HG03045 (cell line): Measurements from ENCODE around the gene OPRD1.

Experiments used
- ATAC-seq: cut with Tn5 transposase; IDR thresholded peaks from one replicate; pipeline ENCODE4 v1.9.1; 2021; ENCODE audit warnings: mild to moderate bottlenecking, moderate library complexity; ENCODE audit not compliant: unreplicated experiment

OPRD1 gene

GRCh38 chr1:28882009-28882628, 70.1 kb downstream of the OPRD1 start:
- no peak for ATAC-seq

DNA sequence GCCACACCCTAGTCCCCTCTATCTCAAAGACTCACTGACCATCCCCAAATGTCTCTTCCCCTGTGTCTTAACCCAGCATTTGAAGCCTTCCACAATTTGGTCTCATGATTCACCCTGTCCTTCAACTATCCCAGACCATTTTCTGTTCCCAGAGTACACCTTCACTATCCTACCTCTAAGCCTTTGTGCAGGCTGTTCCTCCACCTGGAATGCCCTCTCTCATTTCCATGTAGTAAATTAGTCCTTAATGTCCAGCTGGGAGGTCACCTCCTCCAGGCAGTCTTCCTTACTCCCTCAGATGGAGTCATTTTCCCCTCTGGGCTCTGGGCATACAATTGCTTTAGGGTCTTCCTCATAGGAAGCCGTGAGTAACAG, 71.3 kb downstream of the OPRD1 start:
- no peak for ATAC-seq

- no peak for ATAC-seq
These were observed 73.5 kb downstream of the OPRD1 start for GRCh38 chr1:28885472-28885877.

- ATAC-seq, result no peak
These were observed 74.2 kb downstream of the OPRD1 start for GRCh38 chr1:28885977-28886730.

- peak; percentile 62 for ATAC-seq
These were observed 74.9 kb downstream of the OPRD1 start for GRCh38 chr1:28886731-28887418.

DNA sequence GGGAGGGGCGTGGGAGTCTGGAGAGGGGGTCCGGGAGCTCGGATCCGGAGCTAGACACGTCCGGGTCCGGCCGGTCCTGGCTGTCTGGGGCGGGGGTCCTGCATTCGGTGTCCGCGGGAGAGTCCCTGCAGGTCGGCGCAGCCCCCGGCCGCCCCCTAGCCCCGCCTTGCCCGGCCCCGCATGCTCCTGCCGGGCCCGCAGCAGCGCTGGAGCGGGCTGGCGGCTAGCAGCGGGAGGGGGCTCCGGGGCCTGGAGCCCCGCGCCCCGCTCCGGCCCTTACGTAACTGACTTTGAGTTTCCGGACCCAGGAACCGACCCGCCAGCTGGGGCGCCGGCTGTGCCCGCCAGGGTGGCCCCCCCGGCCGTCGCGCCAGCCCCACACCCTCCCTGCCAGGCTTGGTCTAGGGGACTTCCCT, 75.5 kb downstream of the OPRD1 start:
- ATAC-seq, result no peak

GRCh38 chr1:28887835-28888682, 76.1 kb downstream of the OPRD1 start:
- ATAC-seq, result no peak

DNA sequence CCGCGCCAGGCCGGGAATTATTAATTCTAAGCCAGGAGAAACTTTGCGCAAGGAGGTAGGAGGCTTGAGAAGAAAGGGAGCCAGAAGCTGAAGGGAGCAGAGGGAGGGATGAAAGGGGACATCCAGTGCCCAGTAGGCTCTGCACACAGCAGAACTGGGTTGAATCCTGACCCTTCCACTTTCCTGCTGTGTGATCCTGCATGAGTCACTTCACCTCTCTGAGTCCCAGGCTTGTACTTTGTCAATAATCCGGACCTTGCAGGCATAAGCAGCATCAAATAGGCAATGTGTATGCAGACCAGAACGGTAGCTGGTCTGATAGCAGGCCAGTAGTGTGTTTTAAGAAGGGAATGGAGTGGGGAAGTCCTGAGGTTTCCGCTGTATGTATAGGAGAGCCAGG, 76.9 kb downstream of the OPRD1 start:
- no peak for ATAC-seq

DNA sequence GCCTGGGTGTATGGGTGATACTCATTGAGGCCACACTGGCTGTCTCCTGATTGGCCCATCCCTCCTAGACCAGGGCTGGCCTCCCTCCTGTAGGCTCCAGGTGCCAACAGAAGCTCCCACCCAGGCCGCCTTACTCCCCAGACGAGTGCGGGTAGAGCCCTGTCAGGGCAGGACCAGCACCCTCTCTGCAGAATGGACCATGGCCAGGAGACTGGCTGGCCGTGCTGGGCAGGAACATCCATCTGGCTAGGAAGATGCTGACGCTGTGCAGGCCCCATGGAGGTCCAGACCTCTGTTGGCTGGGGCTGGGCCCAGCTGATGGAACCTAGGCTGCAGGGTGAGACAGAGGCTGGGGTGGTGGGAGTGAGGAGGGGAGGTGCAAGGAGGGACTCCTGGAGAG, 77.4 kb downstream of the OPRD1 start:
- ATAC-seq, result no peak

DNA sequence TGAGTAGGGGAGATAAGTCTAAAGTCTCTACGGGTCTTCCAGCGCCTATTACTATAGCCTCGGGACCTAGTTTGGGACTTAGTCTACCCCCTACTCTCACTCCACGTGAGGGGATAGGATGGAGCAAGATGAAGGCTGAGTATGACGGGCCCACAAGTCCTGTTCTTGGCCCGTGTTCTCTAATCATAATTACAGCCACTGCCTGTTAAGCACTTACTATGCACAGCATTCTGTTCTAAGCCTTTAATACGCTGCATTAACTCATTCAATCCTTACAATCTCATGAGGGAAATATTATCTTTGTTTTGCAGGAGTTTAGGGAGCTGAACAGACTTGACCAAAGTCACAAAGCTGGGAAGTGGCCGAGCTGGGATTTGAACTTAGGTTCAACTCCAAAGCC, 78.5 kb downstream of the OPRD1 start:
- ATAC-seq, result no peak

DNA sequence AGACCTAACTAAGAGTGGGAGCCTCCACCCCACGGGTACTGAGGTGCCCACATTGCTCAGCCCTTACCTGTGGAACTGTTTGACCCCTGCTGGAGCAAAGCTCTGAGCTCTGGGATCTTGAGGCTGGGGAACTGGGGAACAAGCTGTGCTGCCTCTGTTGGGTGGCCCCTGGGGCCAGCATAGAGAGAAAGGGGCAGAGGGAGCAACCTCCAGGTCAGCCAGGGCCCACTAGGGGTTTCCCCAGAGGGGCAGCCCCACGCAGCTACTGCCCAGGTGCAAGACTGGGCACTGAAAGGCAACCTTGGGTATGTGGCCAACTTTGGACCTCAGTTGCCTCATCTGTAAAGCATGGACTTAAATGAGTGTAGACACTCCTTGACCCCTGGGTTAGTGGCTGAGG, 78.9 kb downstream of the OPRD1 start:
- ATAC-seq, result no peak

GRCh38 chr1:28891256-28891655, 79.3 kb downstream of the OPRD1 start:
- no peak for ATAC-seq

DNA sequence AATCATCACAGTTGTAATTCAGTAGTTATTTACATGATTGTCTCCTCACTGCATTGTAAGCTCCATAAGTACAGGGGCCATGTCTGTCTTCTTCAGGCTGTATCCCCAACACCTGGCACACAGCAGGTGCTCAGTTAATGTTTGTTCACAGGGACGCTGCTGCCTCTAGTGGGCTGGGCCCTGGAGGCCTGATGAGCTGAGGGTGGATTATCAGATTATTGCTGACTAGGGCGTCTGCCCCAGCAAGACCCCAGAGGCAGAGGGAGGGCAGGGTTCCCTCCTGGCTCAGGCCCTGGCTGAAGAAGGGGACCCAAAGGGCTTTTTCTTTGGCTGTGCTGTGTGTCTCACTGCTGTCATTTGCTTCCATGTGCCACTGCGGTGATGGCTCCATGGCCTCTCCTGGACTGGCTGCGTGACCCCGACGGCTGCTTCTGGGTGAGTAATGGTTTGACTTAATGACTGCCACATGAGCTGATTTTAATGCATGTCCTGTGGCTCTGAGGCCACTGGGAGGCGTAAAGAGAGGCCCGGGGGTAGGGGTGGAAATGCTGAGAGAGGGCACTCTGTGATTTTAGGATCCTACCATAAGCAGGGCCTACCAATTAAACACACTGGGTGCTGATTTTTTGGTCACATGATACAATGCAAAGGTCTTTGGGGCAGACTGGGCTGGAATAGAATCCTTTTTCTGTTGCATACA, 81.6 kb downstream of the OPRD1 start:
- no peak for ATAC-seq

DNA sequence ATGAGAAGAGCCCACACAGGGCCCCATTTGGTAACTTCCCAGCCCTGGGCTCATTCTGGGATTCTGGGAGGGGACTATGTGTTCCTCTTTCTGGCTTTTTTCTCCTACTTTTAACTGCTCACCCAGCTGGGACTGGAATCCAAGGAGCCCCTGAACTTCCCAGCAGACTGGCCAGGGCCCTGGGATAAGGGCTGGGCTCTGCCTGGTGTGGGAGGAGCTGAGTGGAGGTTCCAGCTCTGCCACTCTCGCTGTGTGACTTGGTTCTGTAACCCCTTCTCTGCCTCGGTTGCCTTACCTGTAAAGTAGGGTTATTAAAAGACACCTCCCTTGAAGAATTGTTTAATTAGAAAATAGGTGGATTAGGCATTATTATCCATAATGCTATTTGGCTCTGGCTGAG, 82.8 kb downstream of the OPRD1 start:
- no peak for ATAC-seq

- ATAC-seq, result no peak
These were observed 84.1 kb downstream of the OPRD1 start for GRCh38 chr1:28895896-28896608.

- ATAC-seq, result no peak
These were observed 84.6 kb downstream of the OPRD1 start for GRCh38 chr1:28896609-28896986.

DNA sequence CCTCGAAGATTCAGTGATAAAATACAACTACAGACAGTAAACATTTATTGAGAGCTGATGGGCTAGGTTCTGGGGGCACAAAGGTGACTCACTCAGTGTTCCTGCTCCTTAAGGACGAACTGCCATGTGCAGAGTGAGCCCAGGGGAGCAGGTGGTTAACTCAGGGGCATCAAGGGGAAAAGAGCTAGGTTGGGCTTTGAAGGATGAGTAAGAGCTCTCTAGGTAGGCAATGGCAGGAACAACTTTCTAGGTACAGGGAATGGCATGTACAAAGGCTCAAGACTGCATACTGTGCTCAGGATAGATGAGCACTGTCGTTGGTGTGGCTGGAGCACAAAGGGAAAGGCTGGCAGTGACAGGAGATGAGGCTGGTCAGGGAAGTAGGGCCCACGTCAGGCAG, 85.8 kb downstream of the OPRD1 start:
- ATAC-seq, result no peak

DNA sequence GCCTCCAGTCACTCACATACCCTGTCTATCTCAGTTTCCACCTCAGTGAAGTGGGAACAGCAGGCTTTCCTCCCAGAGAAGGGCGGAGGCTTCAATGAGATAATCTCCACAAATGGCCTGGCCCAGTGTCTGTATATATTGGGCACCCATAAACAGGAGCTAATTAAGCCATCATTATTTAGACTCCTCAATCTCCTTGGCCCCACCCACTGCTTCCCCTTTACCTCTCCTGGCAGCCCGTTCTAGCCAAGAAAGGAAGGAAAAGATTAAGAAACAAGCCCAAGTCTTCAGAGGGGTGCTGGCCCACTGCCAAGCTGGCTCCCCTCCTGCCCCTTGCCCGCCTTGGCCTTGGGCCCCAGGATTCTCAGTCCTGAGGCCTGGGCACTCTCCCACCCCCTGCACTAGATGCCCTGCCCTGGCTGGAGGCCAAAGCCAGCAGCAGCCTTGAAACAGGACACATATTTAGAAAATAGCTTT, 86.5 kb downstream of the OPRD1 start:
- ATAC-seq, result no peak

GRCh38 chr1:28899267-28899666, 87.3 kb downstream of the OPRD1 start:
- no peak for ATAC-seq

- ATAC-seq, result no peak
These were observed 88.6 kb downstream of the OPRD1 start for GRCh38 chr1:28900562-28900961.
